GM12878 (cell line): ENCODE data around the gene RAI14. TPM values are rescaled to one million over a fixed set of nuclear protein-coding genes. Genes with fewer than 3 reads are reported as not detected.

Source experiments
- ATAC-seq: fragments of 200-7000 bp; cut with Tn5 transposase; 3 replicates; pipeline ENCODE4 v1.9.1; 2020; ENCODE audit warnings: mild to moderate bottlenecking, moderate library complexity
- BruUV-seq: library from RNA; stranded (reverse); fragments of 400-500 nt; replicated peaks from 2 replicates; lab custom pipeline; 2021; lab: Mats Ljungman, UMichigan
- CTCF ChIA-PET: fragments of 300-600 bp; sonication (Branson Sonifier 250); formaldehyde crosslinking; extraction: SDS; loops from one replicate; lab custom pipeline; 2021; ENCODE audit warnings: inconsistent platforms; lab: Yijun Ruan, JAX
- POLR2A ChIA-PET: fragments of 350-600 bp; formaldehyde crosslinking; extraction: SDS; loops from one replicate; lab custom pipeline; 2021; ENCODE audit warnings: inconsistent platforms; lab: Charles Lee
- RAD21 ChIA-PET: fragments of 300-600 bp; sonication (Branson Sonifier 250); formaldehyde crosslinking; loops from one replicate; lab custom pipeline; 2023; ENCODE audit warnings: antibody characterized with exemption; ENCODE audit not compliant: unreplicated experiment; lab: Charles Lee
- SMC1A ChIA-PET: fragments of 300-600 bp; sonication (Branson Sonifier 250); formaldehyde crosslinking; loops from one replicate; lab custom pipeline; 2023; ENCODE audit not compliant: unreplicated experiment, uncharacterized antibody; lab: Charles Lee
- DNase-seq: peaks from one replicate; pipeline ENCODE4 v3.0.0-alpha.2; 2011; ENCODE audit warnings: low read depth, low spot score
- FAIRE-seq: peaks from 3 replicates; lab custom pipeline; 2011; peaks lifted over from hg19 to GRCh38; lab: Jason Lieb, UNC
- H2AFZ ChIP-seq: 2 replicates; pipeline ENCODE4 v1.6.0; 2011; ENCODE audit warnings: low read depth, low read length, control low read depth; ENCODE audit not compliant: control insufficient read depth
- H3K27ac ChIP-seq: 2 replicates; pipeline ENCODE4 v1.5.1; 2011; ENCODE audit warnings: control low read depth; ENCODE audit not compliant: control insufficient read depth, insufficient read depth
- H3K27me3 ChIP-seq, 2 experiments: replicated peaks in 1 of 2; 2 replicates each; pipeline versions ENCODE4 v1.6.0 to v1.6.1; 2011; ENCODE audit warnings: low read length in 1 of 2; ENCODE audit not compliant: control insufficient read depth in 2 of 2, insufficient read depth in 2 of 2
- H3K36me3 ChIP-seq, 2 experiments: 2 replicates each; pipeline ENCODE4 v1.5.1; 2011; ENCODE audit warnings: low read length in 1 of 2; ENCODE audit not compliant: control insufficient read depth in 2 of 2, insufficient read depth in 2 of 2
- H3K4me1 ChIP-seq: 2 replicates; pipeline ENCODE4 v1.6.1; 2011; ENCODE audit warnings: mild to moderate bottlenecking, low read length, moderate library complexity, mixed read lengths; ENCODE audit not compliant: control insufficient read depth, insufficient read depth
- H3K4me2 ChIP-seq: 2 replicates; pipeline ENCODE4 v1.6.0; 2011; ENCODE audit warnings: control low read depth; ENCODE audit not compliant: control insufficient read depth, insufficient read depth
- H3K4me3 ChIP-seq: fragments of 200-600 bp; sonication (generic); 2 replicates; pipeline ENCODE4 v1.5.1; 2016
- H3K79me2 ChIP-seq: 2 replicates; pipeline ENCODE4 v1.6.0; 2011; ENCODE audit warnings: low read length; ENCODE audit not compliant: control insufficient read depth, insufficient read depth
- H3K9ac ChIP-seq: 2 replicates; pipeline ENCODE4 v1.8.0; 2011; ENCODE audit warnings: low read length, control low read depth, mixed read lengths; ENCODE audit not compliant: control insufficient read depth, insufficient read depth
- H3K9me3 ChIP-seq: replicated peaks from 3 replicates; pipeline ENCODE4 v1.5.1; 2011; ENCODE audit warnings: mild to moderate bottlenecking, low read length; ENCODE audit not compliant: control insufficient read depth, insufficient read depth
- H4K20me1 ChIP-seq: 2 replicates; pipeline ENCODE4 v1.6.0; 2011; ENCODE audit not compliant: control insufficient read depth, insufficient read depth
- DPF2 ChIP-seq: fragments of 450-650 bp; IDR thresholded peaks from 2 replicates; pipeline ENCODE4 v1.6.1; 2017; ENCODE audit warnings: mild to moderate bottlenecking
- EGR1 ChIP-seq, 2 experiments: IDR thresholded peaks; 1 replicate in 1 of 2; 2 replicates in 1 of 2; pipeline ENCODE4 v1.6.1; 2011 to 2012; ENCODE audit warnings: low read depth in 2 of 2, low read length in 2 of 2, borderline replicate concordance in 1 of 2, mild to moderate bottlenecking in 1 of 2, moderate library complexity in 1 of 2
- EP300 ChIP-seq, 2 experiments: fragments of 150-350 bp in 1 of 2; IDR thresholded peaks; 2 replicates each; pipeline ENCODE4 v1.6.1; 2011 to 2012; ENCODE audit warnings: low read depth in 2 of 2, low read length in 2 of 2, borderline replicate concordance in 1 of 2, improper control_type of control experiment in 1 of 2, inconsistent platforms in 1 of 2; ENCODE audit not compliant: control insufficient read depth in 1 of 2
- HDAC2 ChIP-seq: fragments of 200-600 bp; sonication (generic); IDR thresholded peaks from 2 replicates; pipeline ENCODE4 v1.6.1; 2017
- PML ChIP-seq: IDR thresholded peaks from 2 replicates; pipeline ENCODE4 v1.6.1; 2012; ENCODE audit warnings: low read length, inconsistent platforms
- RELA ChIP-seq: fragments of 450-650 bp; IDR thresholded peaks from 2 replicates; pipeline ENCODE4 v1.8.0; 2014; ENCODE audit warnings: borderline replicate concordance; ENCODE audit not compliant: partially characterized antibody
- REST ChIP-seq: IDR thresholded peaks from 2 replicates; pipeline ENCODE4 v1.6.1; 2012; ENCODE audit warnings: mild to moderate bottlenecking, low read depth, low read length
- SIN3A ChIP-seq: IDR thresholded peaks from 2 replicates; pipeline ENCODE4 v1.6.1; 2012; ENCODE audit warnings: low read depth, low read length, improper control_type of control experiment
- SIX5 ChIP-seq: IDR thresholded peaks from 2 replicates; pipeline ENCODE4 v1.6.1; 2011; ENCODE audit warnings: mild to moderate bottlenecking, low read depth, low read length, moderate library complexity; ENCODE audit not compliant: severe bottlenecking
- SUPT20H ChIP-seq: IDR thresholded peaks from 2 replicates; pipeline ENCODE4 v1.6.1; 2011; ENCODE audit warnings: low read depth, mild to moderate bottlenecking, low read length, moderate library complexity, borderline replicate concordance; ENCODE audit not compliant: control insufficient read depth
- YBX1 ChIP-seq: fragments of 450-650 bp; IDR thresholded peaks from 2 replicates; pipeline ENCODE4 v1.6.1; 2016; ENCODE audit warnings: antibody characterized with exemption
- ZNF217 ChIP-seq: fragments of 450-650 bp; IDR thresholded peaks from 2 replicates; pipeline ENCODE4 v1.6.1; 2017; ENCODE audit warnings: antibody characterized with exemption, mild to moderate bottlenecking
- ZNF274 ChIP-seq: IDR thresholded peaks from one replicate; pipeline ENCODE4 v1.8.0; 2011; ENCODE audit not compliant: insufficient read length, insufficient read depth
- ZZZ3 ChIP-seq: IDR thresholded peaks from 2 replicates; pipeline ENCODE4 v1.6.1; 2011; ENCODE audit warnings: low read depth; ENCODE audit not compliant: control insufficient read depth, insufficient read length
- WGBS: methylation state at CpG from one replicate; pipeline ENCODE4 v1.1.6; 2016; ENCODE audit warnings: low lambda C conversion rate; ENCODE audit not compliant: insufficient replicate concordance, insufficient coverage; ENCODE audit errors: missing lambda C conversion rate; 5-methylcytosine and 5-hydroxymethylcytosine counted together
- in situ Hi-C: fragments of 300-500 bp; cut with MboI; formaldehyde crosslinking; loops from 9 replicates; pipeline ENCODE4 v1.14.3; 2018; ENCODE audit warnings: mixed read lengths
- intact Hi-C: fragments of 100-400 bp; cut with micrococcal nuclease; formaldehyde crosslinking; loops from one replicate; pipeline ENCODE4 v1.14.2; 2022; ENCODE audit not compliant: unreplicated experiment
- polyA plus RNA-seq, 11 experiments: library from polyadenylated mRNA; depleted of rRNA in 4 of 11; unstranded in 6 of 11; stranded (reverse) in 5 of 11; fragments of >200 nt; fragmentation: Nextera tagmentation in 4 of 11; fragmentation: Illumina TruSeq in 1 of 11; extraction: Ambion mirVana in 4 of 11; extraction: Trizol in 1 of 11; gene quantifications; 1 replicate in 1 of 11; 2 replicates in 10 of 11; pipeline versions ENCODE4 v1.2.1 to v1.2.3, GENCODE V29; 2011 to 2016; ENCODE audit warnings: inconsistent platforms in 2 of 11, missing spikeins in 2 of 11, low read depth in 1 of 11
- total RNA-seq, 4 experiments: library from RNA; depleted of rRNA in 3 of 4; stranded (reverse); fragments of >200 nt in 3 of 4; fragmentation: Illumina TruSeq in 1 of 4; extraction: Trizol in 1 of 4; gene quantifications; 2 replicates each; pipeline versions ENCODE4 v1.2.1 to v1.2.3, GENCODE V29; 2013 to 2021
- TF ChIP-seq, protein P1 (sequence below): fragments of 450-650 bp; IDR thresholded peaks from 2 replicates; pipeline ENCODE4 v1.6.1; 2018; ENCODE audit warnings: mild to moderate bottlenecking, low read depth, moderate library complexity; ENCODE audit not compliant: partially characterized antibody
- TF ChIP-seq, protein P2 (sequence below): fragments of 450-650 bp; IDR thresholded peaks from 2 replicates; pipeline ENCODE4 v1.6.1; 2017; ENCODE audit warnings: low read depth, mild to moderate bottlenecking, moderate library complexity

Gene RAI14
- total and polyA plus RNA-seq, 10 of the 15 experiments (the other 5 are each of a cell fraction or from before 2014, with no cell fraction given) = 0.18 to 4.6 (median 1.9) TPM

GRCh38 chr5:34708777-34709176 is 52.6 kb downstream of the RAI14 start:
- Histone ChIP-seq H3K4me1 (no peaks in the 10 kb centered on the region), H3K4me3 (no peak overlapping the region), H3K4me2 (no peak overlapping the region), H4K20me1 (no peaks in the 10 kb centered on the region), H3K27me3 (peaks cover 0 to 2% of the 10 kb centered on the region in 2 experiments; a peak in 1 of 4 replicates)
- ChIA-PET POLR2A (interaction anchor here (0.7 kb wide), 1 partner anchor 1253 kb away, joined by 3 read pairs; no protein-coding TSS in a partner anchor), RAD21 (no interaction called here), SMC1A (interaction anchor here (1.4 kb wide), 1 partner anchor 10 kb away, joined by 3 read pairs; no protein-coding TSS in a partner anchor), CTCF (no interaction called here)
- intact Hi-C loops = no loop called here
- WGBS = 6% methylated on average over 2 of the region's 2 CpGs
- TF ChIP-seq REST (no peak), PML (no peak), ZZZ3 (no peak), EP300 (IDR thresholded peaks at IDR 0.05; ENCODE audit: borderline replicate concordance in 1 of 2, control insufficient read depth in 1 of 2, low read depth in 2 of 2, low read length in 2 of 2) (no peak), HDAC2 (no peak), DPF2 (no peak), ZNF217 (no peak), YBX1 (no peak), SIX5 (no peak), SUPT20H (no peak), ZNF274 (no peak), RELA (no peak), SIN3A (no peak), EGR1 (IDR thresholded peaks at IDR 0.05; ENCODE audit: borderline replicate concordance in 1 of 2, low read depth in 2 of 2, low read length in 2 of 2) (no peak)
- TF ChIP-seq, protein P1, sequence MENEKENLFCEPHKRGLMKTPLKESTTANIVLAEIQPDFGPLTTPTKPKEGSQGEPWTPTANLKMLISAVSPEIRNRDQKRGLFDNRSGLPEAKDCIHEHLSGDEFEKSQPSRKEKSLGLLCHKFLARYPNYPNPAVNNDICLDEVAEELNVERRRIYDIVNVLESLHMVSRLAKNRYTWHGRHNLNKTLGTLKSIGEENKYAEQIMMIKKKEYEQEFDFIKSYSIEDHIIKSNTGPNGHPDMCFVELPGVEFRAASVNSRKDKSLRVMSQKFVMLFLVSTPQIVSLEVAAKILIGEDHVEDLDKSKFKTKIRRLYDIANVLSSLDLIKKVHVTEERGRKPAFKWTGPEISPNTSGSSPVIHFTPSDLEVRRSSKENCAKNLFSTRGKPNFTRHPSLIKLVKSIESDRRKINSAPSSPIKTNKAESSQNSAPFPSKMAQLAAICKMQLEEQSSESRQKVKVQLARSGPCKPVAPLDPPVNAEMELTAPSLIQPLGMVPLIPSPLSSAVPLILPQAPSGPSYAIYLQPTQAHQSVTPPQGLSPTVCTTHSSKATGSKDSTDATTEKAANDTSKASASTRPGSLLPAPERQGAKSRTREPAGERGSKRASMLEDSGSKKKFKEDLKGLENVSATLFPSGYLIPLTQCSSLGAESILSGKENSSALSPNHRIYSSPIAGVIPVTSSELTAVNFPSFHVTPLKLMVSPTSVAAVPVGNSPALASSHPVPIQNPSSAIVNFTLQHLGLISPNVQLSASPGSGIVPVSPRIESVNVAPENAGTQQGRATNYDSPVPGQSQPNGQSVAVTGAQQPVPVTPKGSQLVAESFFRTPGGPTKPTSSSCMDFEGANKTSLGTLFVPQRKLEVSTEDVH = no peak
- TF ChIP-seq, protein P2, sequence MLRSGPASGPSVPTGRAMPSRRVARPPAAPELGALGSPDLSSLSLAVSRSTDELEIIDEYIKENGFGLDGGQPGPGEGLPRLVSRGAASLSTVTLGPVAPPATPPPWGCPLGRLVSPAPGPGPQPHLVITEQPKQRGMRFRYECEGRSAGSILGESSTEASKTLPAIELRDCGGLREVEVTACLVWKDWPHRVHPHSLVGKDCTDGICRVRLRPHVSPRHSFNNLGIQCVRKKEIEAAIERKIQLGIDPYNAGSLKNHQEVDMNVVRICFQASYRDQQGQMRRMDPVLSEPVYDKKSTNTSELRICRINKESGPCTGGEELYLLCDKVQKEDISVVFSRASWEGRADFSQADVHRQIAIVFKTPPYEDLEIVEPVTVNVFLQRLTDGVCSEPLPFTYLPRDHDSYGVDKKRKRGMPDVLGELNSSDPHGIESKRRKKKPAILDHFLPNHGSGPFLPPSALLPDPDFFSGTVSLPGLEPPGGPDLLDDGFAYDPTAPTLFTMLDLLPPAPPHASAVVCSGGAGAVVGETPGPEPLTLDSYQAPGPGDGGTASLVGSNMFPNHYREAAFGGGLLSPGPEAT = no peak
- TF ChIP-seq, all 136 proteins: peak for 0
- H3K9ac ChIP-seq = no peak overlapping the region
- DNase-seq = no peak
- H3K27ac ChIP-seq = no peak overlapping the region
- H3K9me3 ChIP-seq = no peaks in the 10 kb centered on the region
- H3K36me3 ChIP-seq = no peaks in the 10 kb centered on the region
- no peak overlapping the region for H2AFZ ChIP-seq
- in situ Hi-C loops = no loop called here
- no peak for FAIRE-seq
- no peak for ATAC-seq
- BruUV-seq = no TSS peak
- no peaks in the 10 kb centered on the region for H3K79me2 ChIP-seq
